ENCODE measurements around the gene WBP2. TPM values are rescaled to one million over a fixed set of nuclear protein-coding genes. Genes with fewer than 3 reads are reported as not detected.

The WBP2 gene
- total and polyA plus RNA-seq, 2 of the 13 experiments (the other 11 are each of a cell fraction or from before 2014, with no cell fraction given), result 29.2 to 29.5 TPM

- TF ChIP-seq NKX3-1 (CRISPR knock-in tag; IDR thresholded peaks at IDR 0.05), result no peak
- TF ChIP-seq ZNF768 (CRISPR knock-in tag; IDR thresholded peaks at IDR 0.05), result no peak
- TF ChIP-seq TSC22D2 (CRISPR knock-in tag; IDR thresholded peaks at IDR 0.05; ENCODE audit: borderline replicate concordance), result no peak
- TF ChIP-seq ZNF431 (CRISPR knock-in tag; IDR thresholded peaks at IDR 0.05; ENCODE audit: borderline replicate concordance, low read depth), result no peak; the same call in 1 of the 2 replicates
- TF ChIP-seq STAT5B (CRISPR knock-in tag; IDR thresholded peaks at IDR 0.05), result peak; percentile 71; the same call in 1 of the 2 replicates
- 0 out of 2 replicates have a peak, but pooled peaks have one; percentile 29 for TF ChIP-seq THAP8 (CRISPR knock-in tag; IDR thresholded peaks at IDR 0.05; ENCODE audit: borderline replicate concordance)
- no peak for TF ChIP-seq SIX1 (CRISPR knock-in tag; IDR thresholded peaks at IDR 0.05; ENCODE audit: borderline replicate concordance)
- no peak for TF ChIP-seq HNRNPUL1 (IDR thresholded peaks at IDR 0.05; ENCODE audit: low read depth, low read length)
- TF ChIP-seq ELK4 (CRISPR knock-in tag; IDR thresholded peaks at IDR 0.05; ENCODE audit: borderline replicate concordance), result no peak
- TF ChIP-seq AFF4 (CRISPR knock-in tag; IDR thresholded peaks at IDR 0.05), result 0 out of 2 replicates have a peak, but pooled peaks have one; percentile 28
- no peak for TF ChIP-seq IRF9 (CRISPR knock-in tag; IDR thresholded peaks at IDR 0.05; ENCODE audit: borderline replicate concordance)
- TF ChIP-seq ZNF12 (CRISPR knock-in tag; IDR thresholded peaks at IDR 0.05), result no peak
- TF ChIP-seq ZNF280B (CRISPR knock-in tag; IDR thresholded peaks at IDR 0.05; ENCODE audit: borderline replicate concordance), result peak; percentile 86
- peak; percentile 6 for TF ChIP-seq RBM22 (optimal IDR thresholded peaks at IDR 0.05; ENCODE audit: low read length)
- 0 out of 2 replicates have a peak, but pooled peaks have one; percentile 22 for TF ChIP-seq SP5 (CRISPR knock-in tag; IDR thresholded peaks at IDR 0.05; ENCODE audit: borderline replicate concordance, low read depth)
- TF ChIP-seq NFIC (IDR thresholded peaks at IDR 0.05; ENCODE audit: low read length), result no peak
- TF ChIP-seq ZNF34 (CRISPR knock-in tag; IDR thresholded peaks at IDR 0.05; ENCODE audit: borderline replicate concordance), result no peak; the same call in 1 of the 2 replicates
- TF ChIP-seq REPIN1 (CRISPR knock-in tag; IDR thresholded peaks at IDR 0.05; ENCODE audit: borderline replicate concordance, low read depth), result no peak
- no peak for TF ChIP-seq DBP (CRISPR knock-in tag; IDR thresholded peaks at IDR 0.05; ENCODE audit: not compliant biosample characterization)
Measured at GRCh38 chr17:75876938-75877751, 22.0 kb upstream of the WBP2 start (continued).

Data from HepG2 (cell line).